Ammon's horn (tissue), 1 donor: Measurements from ENCODE around the gene NEK4.

Experiments
- DNase-seq: peaks from one replicate; pipeline ENCODE4 v3.0.0-alpha.2; 2016; ENCODE audit warnings: low spot score

Gene NEK4

DNA sequence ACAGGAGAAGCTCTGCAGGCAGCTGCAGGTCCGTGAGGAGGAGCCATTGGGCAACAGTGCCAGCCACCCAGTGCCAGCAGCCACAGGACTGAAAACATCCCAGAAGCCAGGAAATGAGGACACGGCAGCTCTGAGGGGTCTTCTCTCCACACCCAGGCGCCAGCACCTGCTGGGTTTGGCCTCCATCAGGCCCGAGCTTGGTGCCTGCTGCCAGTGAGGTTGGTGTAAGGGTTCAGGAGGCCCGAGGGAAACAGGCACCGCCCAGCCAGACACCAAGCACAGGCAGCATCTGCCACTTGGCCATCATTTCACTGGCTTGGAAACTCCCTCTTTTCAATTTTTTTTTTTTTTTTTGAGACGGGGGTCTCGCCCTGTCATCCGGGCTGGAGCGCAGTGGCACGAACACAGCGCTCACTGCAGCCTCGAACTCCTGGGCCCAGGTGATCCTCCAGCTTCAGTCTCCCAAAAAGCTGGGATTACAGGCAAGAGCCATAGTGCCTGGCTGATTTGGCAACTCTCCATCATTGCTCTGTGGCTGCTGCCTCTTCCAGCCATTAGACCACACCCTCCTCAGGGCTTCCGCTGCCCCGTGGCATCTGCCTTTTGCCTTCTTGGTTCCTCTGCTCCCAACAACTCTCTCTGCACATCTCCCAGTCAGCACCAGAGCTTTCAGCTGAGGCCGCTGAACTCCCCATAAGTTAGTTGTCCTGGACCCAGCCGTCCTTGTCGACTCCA lies 22.4 kb upstream of the NEK4 start:
- no peak for DNase-seq

DNA sequence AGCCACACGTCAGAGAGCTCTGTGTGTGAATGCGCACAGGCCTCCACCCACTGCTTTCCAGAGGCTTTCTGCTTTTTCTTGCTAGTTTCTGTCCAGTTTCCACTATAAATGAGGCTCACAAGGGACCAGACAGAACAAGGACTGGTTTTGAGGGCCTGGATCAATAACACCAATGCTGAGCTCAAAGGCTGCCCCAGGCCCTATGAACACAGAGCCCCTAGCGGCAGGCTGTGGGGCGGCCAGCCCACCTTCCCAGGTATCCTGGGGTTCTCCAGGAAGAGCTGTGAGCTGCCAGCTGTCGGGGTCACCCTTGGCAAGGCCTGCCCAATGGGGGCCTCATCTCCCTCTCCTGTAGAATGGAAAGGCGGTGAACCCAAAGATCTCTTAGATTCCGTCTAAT lies 21.7 kb upstream of the NEK4 start:
- no peak for DNase-seq

DNA sequence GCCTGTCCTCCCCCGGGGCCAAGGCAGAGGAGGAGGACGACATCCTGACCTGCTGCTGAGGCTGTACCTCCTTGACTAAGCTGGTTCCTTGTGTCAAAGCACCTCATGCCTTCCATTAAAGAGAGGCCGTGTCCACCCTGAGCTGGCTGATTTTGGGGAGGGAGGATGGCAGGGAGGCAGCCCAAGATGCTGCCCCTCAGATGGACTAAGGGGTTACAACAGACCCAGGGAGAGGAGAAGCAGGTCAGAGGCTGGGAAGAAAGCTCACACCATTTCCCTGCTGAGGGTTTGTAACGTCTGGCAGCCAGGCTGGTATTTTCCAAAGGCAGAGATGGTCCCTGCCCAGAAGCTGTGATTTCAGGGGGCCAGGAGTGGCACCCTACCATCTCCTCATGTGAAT lies 21.2 kb upstream of the NEK4 start:
- no peak for DNase-seq

DNA sequence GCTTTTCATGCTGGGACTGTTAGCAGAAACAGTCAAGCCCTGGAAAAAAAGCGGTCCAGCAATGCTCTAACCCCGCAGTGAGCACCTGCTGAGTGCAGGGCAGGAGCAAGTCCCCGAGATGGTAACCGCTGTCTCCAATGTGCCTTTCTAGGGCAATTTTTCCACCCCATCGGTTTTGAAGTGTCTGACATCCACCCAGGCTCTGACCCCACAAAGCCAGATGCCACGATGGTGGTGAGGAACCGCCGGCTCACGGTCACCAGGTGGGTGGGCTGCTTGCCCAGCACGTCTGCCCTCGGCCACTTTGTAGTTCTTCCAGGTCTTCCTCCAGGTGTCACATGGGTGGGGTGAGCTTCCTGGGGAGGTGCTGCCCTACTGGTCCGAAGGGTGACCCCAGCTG lies 20.6 kb upstream of the NEK4 start:
- no peak for DNase-seq

DNA sequence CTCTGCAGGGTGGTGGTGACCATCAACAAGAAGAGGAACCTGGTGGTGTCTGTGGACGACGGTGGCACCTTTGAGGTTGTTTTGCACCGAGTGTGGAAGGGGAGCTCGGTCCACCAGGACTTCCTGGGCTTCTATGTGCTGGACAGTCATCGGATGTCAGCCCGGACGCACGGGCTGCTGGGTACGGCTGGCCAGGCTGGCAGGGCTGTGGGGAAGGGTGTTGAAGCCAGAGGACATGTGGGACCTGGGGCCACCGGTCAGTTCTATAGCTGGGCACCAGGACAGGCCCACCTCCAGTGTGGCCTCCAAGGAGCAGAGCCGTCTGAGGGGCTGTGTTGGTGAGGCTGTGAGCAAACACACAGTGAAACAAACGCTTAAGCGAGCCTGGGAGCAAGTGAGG lies 20.0 kb upstream of the NEK4 start:
- no peak for DNase-seq

DNA sequence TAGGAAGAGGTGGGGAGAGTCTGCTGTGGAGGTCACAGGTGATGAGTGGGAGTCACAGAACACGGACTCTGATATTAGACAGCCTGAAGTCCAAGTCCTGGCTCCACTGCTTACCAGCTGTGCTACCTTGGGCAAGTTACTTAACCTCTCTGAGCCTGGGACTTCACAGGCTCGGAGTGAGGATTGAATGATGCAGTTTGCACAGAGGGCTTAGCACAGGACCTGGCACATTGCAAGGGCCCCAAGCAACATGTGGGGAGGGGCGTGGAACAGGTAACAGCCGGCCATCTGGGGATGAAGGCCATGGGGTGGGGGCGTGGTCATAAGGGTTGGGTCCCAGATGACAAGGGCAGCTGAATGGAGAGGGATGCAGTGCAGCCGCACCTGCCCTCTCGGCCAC lies 19.6 kb upstream of the NEK4 start:
- no peak for DNase-seq

DNA sequence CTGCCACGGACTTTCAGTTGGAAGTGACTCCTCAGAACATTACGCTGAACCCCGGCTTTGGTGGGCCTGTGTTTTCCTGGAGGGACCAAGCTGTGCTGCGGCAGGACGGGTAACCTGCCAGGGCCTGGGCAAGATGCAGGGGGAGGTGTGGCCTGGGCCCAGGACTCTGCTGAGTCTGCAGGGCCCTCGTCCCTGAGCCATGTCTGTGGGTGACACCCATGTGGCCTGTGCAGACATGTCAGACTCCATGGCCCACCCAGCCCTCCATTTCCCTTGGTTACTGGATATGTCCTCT lies 19.0 kb upstream of the NEK4 start:
- no peak for DNase-seq

DNA sequence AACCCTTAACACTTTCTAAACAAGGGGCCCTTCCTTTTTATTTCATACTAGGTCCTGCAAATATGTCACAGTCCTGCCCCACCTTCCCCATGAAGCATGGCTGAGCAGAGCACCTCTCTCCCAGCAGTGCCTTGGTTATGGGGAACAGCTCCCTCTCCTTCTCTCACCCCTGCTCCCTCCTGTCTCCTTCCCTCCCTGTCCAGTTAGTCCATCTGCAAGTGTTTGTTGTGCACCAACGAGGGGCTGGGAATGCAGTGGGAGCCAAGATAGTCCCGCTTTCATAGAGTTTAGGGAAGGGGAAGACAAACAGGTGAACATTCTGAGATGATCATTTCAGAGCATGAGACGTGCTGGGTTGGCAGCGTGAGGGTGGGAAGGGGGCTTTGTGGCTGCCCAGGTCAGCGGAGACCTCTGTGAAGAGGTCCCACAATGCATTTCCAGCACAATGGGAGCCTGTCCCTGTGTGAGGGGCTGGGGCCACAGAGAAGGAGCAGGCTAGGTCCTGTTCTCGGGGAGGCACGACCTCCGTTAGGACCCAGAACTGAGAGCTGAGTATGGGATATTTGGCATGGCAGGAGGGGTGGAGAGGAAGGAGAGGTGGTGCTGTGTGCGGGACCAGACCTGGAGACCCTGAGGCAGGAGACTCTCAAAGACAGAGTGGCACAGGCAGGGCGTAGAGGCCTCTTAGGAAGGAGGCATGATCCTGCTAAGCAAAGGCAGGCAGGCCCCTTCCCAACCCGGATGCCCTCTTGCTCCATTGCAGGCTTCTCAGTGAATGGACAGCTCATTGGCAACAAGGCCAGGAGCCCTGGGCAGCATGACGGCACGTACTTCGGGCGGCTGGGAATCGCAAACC lies 18.4 kb upstream of the NEK4 start:
- no peak for DNase-seq

DNA sequence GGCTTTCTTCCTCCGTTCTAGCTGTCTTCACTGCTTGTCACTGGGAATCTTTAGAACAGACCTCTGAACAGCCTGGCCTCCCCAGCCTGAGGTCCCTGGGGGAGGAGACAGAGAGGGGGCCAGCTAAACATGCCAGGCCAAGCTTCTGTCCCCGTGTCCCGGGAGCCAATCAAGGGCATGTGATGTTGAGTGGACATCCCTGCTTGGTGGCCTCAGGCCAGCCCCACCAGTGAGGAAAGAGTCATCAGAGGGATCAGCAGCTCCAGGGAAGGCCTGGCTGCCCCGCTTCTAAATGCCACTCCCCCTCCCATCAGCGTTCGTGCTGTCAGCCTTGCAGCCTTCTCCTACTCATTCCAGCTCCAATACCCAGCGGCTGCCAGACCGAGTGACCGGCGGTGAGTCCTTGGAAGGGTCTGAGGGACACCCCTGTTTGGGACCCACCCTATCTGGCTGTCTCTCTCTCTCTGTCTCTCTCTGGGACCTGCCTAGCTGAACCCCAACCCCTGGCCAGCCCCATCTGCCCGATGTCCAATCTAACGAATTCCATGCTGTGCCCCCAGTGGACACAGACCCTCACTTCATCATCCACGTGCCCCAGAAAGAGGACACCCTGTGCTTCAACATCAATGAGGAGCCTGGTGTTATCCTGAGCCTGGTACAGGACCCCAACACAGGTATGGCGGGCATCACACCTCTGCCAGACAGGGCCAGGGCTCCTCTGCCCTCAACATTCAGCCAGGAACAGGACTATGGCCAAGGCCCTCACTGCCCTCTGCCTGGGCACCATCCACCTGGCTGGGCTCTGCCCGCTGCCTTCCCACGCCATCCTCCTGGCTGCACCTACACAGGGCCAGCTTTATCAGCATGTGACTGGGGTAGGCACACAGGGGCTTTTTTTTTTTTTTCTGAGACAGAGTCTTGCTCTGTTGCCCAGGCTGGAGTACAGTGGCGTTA lies 17.2 kb upstream of the NEK4 start:
- no peak for DNase-seq

DNA sequence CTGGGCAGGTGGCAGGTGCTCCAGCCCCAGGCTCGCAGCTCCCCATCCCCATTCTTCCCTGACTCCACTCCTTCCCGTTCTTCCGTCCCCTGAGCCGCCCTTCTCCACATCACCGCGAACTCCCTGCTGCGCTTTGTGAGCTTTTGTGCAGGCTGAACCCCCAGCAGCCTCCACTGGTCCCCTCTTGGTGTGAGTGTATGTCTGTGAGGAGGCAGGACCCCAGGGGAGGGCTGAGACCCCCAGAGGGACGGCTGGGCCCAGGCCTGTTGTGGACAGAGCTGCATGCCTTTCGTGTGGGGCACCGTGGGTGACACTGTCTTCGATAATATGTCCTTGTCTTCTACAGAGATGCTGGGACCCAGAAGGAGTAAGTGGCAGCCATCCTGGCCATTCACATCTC lies 16.5 kb upstream of the NEK4 start:
- DNase-seq: no peak

DNA sequence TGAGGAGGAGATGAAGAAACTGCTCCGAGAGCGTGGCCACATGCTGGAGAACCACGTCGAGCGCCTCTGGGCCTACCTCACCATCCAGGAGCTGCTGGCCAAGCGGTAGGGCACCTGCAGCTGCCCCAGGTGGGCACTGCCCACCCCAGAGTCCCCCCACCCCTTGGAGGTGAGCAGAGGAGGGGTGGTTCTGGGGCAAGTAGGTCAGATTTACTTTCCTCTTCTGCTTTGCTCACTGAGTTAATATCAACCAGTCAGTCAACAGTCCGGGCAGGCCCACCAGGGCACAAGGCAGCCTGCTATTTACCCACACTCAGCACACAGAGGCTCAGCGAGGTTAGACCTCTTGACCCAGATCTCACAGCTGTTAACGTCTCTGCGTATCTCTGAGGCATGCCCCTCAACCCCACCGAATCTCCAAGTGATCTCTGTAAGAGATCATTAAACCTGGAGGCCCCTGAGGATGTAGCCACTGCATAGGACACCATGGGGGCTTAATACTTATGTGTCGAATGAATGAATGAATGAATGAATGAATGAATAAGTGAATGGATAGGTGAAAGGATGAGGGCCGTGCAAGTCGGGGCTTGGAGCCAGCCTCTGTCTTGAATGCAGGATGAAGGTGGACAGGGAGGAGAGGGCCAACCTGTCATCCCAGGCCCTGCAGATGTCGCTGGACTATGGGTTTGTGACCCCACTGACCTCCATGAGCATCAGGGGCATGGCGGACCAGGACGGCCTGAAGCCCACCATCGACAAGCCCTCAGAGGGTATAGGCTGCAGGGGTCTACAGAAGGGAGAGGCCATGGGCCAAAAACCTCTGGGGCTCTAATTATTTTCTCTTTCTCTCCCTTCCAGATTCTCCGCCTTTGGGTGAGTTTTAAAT lies 15.8 kb upstream of the NEK4 start:
- DNase-seq: no peak

DNA sequence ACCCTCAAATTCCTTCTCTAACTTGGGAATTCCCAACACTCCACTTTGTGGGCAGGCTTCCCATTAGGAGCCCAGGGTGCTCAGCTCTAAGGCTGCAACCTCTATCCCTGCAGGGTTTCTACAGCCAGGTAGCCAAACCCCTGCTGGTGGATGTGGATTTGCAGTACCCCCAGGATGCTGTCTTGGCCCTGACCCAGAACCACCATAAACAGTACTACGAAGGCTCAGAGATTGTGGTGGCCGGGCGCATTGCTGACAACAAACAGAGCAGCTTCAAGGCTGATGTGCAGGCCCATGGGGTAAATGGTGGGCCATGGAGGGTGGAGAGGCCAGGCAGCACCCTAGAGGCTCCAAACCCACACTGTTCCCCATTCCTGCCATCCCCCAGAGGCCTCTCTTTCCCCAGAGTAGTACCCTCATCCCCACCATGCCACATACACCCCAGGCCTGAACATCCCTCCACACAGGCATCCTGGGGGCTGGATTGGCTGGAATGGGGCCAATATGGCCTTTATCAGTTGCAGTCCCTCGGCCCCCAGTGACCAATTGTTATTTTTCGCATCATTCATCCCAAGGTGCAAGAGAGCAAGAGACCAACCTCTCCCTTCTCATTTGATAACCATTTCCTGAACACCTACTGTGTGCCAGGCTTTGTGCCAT lies 14.3 kb upstream of the NEK4 start:
- no peak for DNase-seq

DNA sequence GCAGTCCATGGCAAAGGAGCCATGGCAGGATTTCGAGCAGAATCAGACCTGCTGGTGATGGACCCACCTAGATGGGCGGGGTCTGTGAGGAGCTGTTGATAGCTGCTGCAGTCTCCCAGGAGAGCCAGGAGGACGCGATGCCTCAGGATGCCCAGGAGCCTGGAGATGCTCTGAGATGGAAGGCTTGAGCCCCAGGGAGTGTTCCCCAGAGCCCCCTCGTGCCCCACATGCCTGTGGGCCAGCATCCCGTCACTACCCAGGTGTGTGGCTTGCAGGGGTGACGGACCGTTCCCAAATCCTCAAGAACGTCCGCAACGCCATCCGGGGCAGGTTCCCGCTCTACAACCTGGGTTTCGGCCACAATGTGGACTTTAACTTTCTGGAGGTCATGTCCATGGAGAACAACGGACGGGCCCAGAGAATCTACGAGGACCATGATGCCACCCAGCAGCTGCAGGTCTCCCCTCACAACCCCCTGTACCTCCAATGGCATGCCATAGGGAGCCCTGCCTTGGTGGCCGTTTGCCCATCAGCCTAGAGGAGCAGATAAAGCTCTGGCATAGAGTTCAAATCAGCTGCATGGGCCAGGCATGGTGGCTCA lies 13.4 kb upstream of the NEK4 start:
- DNase-seq: no peak

DNA sequence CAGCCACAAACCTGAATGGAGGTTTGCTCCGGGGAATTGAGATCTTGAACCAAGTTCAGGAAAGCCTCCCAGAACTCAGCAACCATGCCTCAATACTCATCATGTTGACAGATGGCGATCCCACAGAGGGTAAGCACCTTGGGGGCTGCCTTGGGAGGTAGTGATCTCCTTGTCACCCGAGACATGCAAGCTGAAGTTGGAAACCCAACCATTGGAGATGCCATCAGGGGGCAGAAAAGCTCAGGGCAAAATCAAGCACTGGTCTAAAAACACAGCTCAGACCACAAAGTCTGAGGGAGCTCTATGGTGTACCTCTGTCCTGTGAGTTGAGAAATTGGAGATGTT lies 12.4 kb upstream of the NEK4 start:
- DNase-seq: no peak

DNA sequence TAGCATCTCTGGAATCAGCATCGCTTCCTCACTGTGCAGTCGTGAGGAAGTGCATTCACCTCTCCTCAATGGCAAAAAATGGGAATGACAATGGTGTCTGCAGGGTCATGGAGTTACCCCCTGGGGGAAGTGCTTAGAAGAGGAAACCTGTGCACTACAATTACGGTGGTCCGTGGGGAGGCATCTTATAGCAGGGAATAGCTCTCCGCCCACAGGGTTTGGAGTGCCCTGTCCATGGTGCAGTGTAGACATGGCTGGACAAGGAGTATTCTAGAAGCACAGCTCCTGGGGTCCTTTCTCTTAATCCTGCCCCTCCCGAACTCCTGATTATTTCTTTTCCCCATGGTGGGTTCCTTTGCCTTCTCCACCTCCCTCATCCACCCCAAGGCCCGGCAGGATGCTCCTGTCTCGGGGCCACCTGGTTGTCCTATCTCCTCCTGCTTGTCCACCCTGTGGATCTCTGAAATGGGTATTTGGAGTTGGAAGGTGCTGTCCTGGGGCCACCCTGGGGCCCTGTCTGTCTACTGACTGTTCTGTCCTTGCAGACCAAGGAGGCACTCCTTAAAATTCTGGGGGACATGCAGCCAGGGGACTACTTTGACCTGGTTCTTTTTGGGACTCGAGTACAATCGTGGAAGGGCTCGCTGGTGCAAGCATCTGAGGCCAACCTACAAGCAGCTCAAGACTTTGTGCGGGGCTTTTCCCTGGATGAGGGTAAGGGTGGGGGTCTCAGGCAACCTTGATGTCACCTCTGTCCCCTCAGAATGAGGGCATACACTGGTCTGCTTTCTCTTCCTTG lies 11.9 kb upstream of the NEK4 start:
- DNase-seq: no peak

DNA sequence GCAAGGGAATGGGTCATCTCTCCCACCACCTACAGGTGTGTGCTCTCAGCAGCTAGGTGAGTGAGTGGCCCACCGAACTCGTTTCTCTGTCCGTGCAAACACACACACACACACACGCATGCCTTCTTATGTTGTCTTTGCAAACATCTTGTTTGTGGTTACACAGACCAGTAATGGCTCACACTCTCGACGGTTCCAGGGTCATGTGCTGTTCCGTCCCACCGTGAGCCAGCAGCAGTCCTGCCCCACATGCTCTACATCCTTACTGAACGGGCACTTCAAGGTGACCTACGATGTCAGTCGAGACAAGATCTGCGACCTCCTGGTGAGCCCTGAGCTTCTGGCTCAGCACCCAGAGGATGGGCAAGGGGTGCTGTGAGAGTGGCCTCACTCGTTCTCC lies 11.0 kb upstream of the NEK4 start:
- DNase-seq: no peak

DNA sequence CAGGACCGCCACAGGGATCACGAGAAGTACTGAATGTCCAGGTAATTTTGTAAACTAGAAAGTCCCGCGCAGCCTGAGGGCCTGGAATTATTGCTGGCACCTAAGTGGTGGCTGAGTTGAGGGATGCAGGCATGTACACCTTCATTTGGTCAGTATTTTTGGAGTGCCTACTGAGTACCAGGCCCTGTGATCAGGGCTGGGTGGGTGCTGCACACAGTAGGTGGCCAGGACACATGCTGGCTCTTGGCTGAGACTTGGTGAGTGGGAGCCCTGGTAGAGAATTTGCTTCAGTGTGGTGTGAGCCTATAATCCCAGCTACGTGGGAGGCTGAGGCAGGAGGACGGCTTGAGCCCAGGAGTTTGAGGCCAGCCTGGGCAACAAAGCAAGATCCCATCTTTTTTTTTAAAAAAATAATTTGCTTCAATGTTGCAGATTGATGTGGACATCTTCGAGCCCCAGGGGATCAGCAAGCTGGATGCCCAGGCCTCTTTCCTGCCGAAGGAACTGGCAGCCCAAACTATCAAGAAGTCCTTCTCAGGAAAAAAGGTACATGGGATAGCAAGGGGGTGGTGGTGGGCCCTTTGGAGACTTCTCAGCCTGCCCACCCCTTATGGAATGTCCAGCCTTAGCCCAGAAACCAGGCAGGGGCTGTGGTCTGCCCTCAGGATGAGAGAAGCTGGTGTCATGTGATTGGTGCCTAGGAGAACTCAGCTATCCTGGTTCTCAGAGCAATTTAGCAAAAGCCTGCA lies 9.3 kb upstream of the NEK4 start:
- DNase-seq: no peak

DNA sequence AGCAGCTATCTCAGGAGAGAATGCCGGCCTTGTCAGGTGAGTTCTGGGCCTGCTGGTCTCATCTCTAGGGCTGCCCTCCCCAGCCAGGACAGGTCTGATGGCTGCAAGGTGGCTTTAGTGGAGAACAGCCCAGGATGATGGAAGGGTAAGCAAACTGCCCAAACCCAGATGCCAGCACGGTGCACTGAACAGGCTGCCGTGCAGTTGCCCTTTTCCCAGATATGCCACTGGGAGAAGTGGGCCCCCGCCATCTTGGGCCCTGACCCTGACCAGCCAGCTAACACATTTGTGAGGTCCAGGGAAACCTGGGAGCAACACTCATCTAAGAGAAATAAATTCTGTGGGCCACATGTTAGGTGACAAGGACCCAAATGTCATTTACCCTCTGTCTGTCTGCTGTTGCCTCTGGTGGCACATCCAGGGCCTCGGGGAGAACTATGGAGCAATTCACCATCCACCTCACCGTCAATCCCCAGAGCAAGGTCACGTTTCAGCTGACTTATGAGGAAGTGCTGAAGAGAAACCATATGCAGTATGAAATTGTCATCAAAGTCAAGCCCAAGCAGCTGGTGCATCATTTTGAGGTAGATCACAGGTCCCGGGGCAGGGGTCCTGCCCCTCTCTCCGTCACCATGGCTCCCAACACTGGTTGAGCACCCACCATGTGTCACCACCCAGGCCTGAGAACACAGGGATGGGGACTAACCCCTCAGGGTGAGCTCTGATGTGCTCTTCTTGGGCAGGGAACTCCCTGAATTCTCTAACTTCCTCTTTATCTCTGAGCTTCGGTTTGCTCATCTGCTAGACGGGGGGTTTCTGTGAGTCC lies 8.5 kb upstream of the NEK4 start:
- DNase-seq: no peak
